Nephron (organoid): ENCODE data around the gene PIGR.

ENCODE experiments used
- H3K27ac Mint-ChIP-seq, 3 experiments: 2 replicates each; pipeline ENCODE4 v1.8.0; 2020; ENCODE audit warnings: mixed read lengths in 3 of 3, mild to moderate bottlenecking in 2 of 3, moderate library complexity in 1 of 3
- H3K27me3 Mint-ChIP-seq: 2 replicates; pipeline ENCODE4 v1.8.0; 2021; ENCODE audit warnings: low read depth, mild to moderate bottlenecking, moderate library complexity, mixed read lengths
- H3K36me3 Mint-ChIP-seq: 2 replicates; pipeline ENCODE4 v1.8.0; 2020; ENCODE audit warnings: low read depth, mixed read lengths
- H3K4me1 Mint-ChIP-seq: 2 replicates; pipeline ENCODE4 v1.8.0; 2020; ENCODE audit warnings: mixed read lengths
- H3K4me3 Mint-ChIP-seq, 3 experiments: 2 replicates each; pipeline ENCODE4 v1.8.0; 2020; ENCODE audit warnings: mild to moderate bottlenecking in 3 of 3, mixed read lengths in 3 of 3, moderate library complexity in 2 of 3
- H3K9me3 Mint-ChIP-seq: 2 replicates; pipeline ENCODE4 v1.8.0; 2020; ENCODE audit warnings: mixed read lengths
- TF ChIP-seq, protein P1 (sequence below), 3 experiments: fragments of 200-600 bp; sonication (generic); IDR thresholded peaks; one replicate each; pipeline ENCODE4 v1.5.0; 2021; ENCODE audit warnings: antibody characterized with exemption in 3 of 3; ENCODE audit not compliant: unreplicated experiment in 3 of 3

The PIGR gene

DNA sequence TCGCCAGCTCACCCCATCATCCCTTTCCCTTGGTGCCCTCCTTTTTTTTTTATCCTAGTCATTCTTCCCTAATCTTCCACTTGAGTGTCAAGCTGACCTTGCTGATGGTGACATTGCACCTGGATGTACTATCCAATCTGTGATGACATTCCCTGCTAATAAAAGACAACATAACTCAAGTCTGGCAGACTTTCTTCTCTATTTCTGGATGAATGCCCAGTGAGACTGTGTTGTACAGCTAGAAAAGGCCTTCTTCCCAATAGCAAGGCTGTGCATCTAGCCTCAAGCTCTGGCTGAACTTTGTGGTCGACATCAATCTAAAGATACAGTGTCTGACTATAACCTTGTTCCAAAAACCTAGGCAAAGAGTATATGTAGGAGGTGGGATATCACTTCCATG lies 42.6 kb downstream of the PIGR start:
- peaks cover 8% of the 10 kb centered on the region for H3K4me1 Mint-ChIP-seq
- no peaks in the 10 kb centered on the region for H3K9me3 Mint-ChIP-seq
- H3K27me3 Mint-ChIP-seq, result peaks cover 66% of the 10 kb centered on the region
- TF ChIP-seq, protein P1, sequence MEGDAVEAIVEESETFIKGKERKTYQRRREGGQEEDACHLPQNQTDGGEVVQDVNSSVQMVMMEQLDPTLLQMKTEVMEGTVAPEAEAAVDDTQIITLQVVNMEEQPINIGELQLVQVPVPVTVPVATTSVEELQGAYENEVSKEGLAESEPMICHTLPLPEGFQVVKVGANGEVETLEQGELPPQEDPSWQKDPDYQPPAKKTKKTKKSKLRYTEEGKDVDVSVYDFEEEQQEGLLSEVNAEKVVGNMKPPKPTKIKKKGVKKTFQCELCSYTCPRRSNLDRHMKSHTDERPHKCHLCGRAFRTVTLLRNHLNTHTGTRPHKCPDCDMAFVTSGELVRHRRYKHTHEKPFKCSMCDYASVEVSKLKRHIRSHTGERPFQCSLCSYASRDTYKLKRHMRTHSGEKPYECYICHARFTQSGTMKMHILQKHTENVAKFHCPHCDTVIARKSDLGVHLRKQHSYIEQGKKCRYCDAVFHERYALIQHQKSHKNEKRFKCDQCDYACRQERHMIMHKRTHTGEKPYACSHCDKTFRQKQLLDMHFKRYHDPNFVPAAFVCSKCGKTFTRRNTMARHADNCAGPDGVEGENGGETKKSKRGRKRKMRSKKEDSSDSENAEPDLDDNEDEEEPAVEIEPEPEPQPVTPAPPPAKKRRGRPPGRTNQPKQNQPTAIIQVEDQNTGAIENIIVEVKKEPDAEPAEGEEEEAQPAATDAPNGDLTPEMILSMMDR (IDR thresholded peaks at IDR 0.05; ENCODE audit: unreplicated experiment in 3 of 3), result no peak
- H3K4me3 Mint-ChIP-seq, result no peak overlapping the region
- no peaks in the 10 kb centered on the region for H3K36me3 Mint-ChIP-seq
- H3K27ac Mint-ChIP-seq, result peak overlapping the region in 1 of 3 experiments; percentile 18

GRCh38 chr1:206902702-206903101 lies 43.6 kb downstream of the PIGR start:
- no peak overlapping the region for H3K27ac Mint-ChIP-seq
- no peak overlapping the region for H3K4me3 Mint-ChIP-seq
- H3K4me1 Mint-ChIP-seq, result peaks cover 8% of the 10 kb centered on the region
- H3K9me3 Mint-ChIP-seq, result no peaks in the 10 kb centered on the region
- no peaks in the 10 kb centered on the region for H3K36me3 Mint-ChIP-seq
- TF ChIP-seq, protein P1 (IDR thresholded peaks at IDR 0.05; ENCODE audit: unreplicated experiment in 3 of 3), result no peak
- H3K27me3 Mint-ChIP-seq, result peaks cover 59% of the 10 kb centered on the region

- TF ChIP-seq, protein P1 (IDR thresholded peaks at IDR 0.05; ENCODE audit: unreplicated experiment in 3 of 3), result no peak
- H3K27ac Mint-ChIP-seq, result no peak overlapping the region
- H3K27me3 Mint-ChIP-seq, result peaks cover 53% of the 10 kb centered on the region
- no peak overlapping the region for H3K4me3 Mint-ChIP-seq
- H3K9me3 Mint-ChIP-seq, result no peaks in the 10 kb centered on the region
- H3K4me1 Mint-ChIP-seq, result peaks cover 8% of the 10 kb centered on the region
- H3K36me3 Mint-ChIP-seq, result no peaks in the 10 kb centered on the region
These were observed 44.3 kb downstream of the PIGR start for GRCh38 chr1:206901944-206902343.

DNA sequence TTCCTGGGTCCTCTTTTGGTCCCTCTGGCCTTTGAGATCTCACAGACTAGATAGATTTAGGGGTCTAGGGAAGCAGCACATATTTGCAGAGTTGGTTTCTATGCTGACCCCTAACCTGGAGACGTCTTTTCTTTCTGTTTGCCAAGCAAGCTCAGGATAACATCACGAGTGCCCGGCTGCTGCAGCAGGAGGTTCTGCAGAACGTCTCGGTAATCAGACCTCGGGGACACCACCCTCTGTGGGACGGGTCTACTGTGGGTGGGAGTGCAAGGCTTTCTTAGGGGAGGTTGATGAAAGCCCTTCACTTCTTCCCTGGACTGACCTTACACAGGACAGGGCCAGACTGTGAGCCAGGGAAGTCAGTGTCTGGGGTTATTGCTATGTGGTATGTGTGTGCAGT lies 46.1 kb downstream of the PIGR start:
- TF ChIP-seq, protein P1 (IDR thresholded peaks at IDR 0.05; ENCODE audit: unreplicated experiment in 3 of 3), result no peak
- Mint-ChIP-seq H3K36me3 (no peaks in the 10 kb centered on the region), H3K4me1 (peaks cover 23% of the 10 kb centered on the region), H3K27ac (no peak overlapping the region), H3K9me3 (no peaks in the 10 kb centered on the region), H3K27me3 (peaks cover 37% of the 10 kb centered on the region), H3K4me3 (no peak overlapping the region)

DNA sequence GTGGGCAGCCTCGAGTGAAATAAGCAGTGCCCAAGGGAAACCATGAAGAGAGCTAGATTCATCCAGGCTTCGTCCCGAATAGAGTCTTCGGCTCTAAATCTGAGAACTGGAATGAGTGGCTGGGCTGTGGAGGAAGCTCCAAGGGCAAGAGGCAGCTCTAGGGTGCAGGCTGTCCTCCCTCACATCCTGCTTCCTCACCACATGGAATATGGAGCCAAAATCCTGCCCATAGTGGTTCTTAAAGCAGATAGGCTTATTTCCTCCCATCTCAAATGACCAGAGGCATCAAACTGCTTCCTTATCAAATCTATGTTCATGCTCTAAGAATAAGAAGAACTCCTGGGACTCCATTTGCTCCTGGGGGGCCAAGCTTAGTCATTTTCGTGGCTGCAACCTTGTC lies 46.5 kb downstream of the PIGR start:
- TF ChIP-seq, protein P1 (IDR thresholded peaks at IDR 0.05; ENCODE audit: unreplicated experiment in 3 of 3), result no peak
- Mint-ChIP-seq H3K4me3 (no peak overlapping the region), H3K4me1 (peaks cover 23% of the 10 kb centered on the region), H3K9me3 (no peaks in the 10 kb centered on the region), H3K36me3 (no peaks in the 10 kb centered on the region), H3K27ac (no peak overlapping the region), H3K27me3 (peaks cover 33% of the 10 kb centered on the region)

DNA sequence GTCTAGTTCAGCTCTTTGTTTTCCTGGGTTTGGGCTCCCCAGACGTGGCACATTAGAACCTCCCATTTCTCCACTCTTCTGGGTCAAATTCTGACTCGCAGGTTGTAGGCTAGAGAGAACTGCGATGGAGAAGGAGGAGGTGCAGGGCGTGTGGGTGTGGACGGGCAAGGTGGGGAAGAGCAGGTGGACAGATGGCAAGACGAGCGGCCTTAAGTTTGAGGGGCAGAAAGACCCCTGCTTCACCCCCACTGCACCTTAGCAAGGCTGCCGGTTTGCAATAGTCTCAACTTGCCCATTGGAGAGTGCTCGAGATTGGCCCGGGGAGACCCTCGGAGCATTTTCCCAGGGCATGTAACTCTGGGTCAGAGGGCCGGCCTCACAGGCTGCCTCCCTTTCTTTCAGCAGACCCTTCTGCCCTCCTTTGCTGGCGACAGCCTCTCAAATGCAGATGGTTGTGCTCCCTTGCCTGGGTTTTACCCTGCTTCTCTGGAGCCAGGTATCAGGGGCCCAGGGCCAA lies 47.3 kb downstream of the PIGR start:
- Mint-ChIP-seq H3K27me3 (peaks cover 28% of the 10 kb centered on the region), H3K27ac (no peak overlapping the region), H3K9me3 (no peaks in the 10 kb centered on the region), H3K4me1 (peaks cover 20% of the 10 kb centered on the region), H3K4me3 (no peak overlapping the region), H3K36me3 (no peaks in the 10 kb centered on the region)
- TF ChIP-seq, protein P1 (IDR thresholded peaks at IDR 0.05; ENCODE audit: unreplicated experiment in 3 of 3), result no peak
